Measurements from ENCODE around the gene ADCY2. TPM values are rescaled to one million over a fixed set of nuclear protein-coding genes. Genes with fewer than 3 reads are reported as not detected.

ADCY2 gene
- total and polyA plus RNA-seq, 9 donors, result 4.0 to 22.8 (median 8.3) TPM

- Histone ChIP-seq H3K4me1 (ENCODE audit: insufficient read depth) (no peaks in the 10 kb centered on the region), H3K27ac (no peak overlapping the region), H3K9me3 (no peaks in the 10 kb centered on the region), H3K4me3 (no peak overlapping the region), H3K27me3 (no peaks in the 10 kb centered on the region), H3K36me3 (no peaks in the 10 kb centered on the region)
- intact Hi-C loops (cut with DNase I), result no loop called here
- 86 to 90% (median 88%) methylated on average over 2 of the region's 2 CpGs for WGBS, 3 donors
- no peak for DNase-seq
- no peak for TF ChIP-seq POLR2A (IDR thresholded peaks at IDR 0.05)
- no peak for TF ChIP-seq EP300 (IDR thresholded peaks at IDR 0.05)
- TF ChIP-seq CTCF (IDR thresholded peaks at IDR 0.05), result no peak
Measured at GRCh38 chr5:7577381-7577780, 181.4 kb downstream of the ADCY2 start.

DNA sequence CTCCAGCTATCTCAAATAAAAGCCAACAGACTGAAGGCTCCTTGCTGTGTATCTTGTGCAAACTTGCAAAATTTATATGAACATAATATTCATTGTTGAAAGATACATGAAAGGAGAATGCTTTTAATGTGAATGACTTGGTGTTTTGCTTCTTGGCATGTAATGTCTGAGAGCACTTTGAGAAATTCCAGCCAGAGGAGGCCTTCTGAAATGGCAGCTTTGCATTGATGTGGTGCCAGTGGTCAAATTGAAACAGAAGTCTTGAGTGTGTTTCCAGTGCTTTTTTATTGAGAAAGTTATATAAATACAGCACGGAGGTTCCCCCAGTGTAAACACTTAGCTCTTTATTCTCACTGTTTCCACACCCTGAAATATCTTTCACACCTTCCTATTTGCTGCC lies 182.1 kb downstream of the ADCY2 start:
- no peaks in the 10 kb centered on the region for H3K9me3 ChIP-seq
- TF ChIP-seq EP300 (IDR thresholded peaks at IDR 0.05), result no peak
- no peak for TF ChIP-seq POLR2A (IDR thresholded peaks at IDR 0.05)
- no peak for TF ChIP-seq CTCF (IDR thresholded peaks at IDR 0.05)
- WGBS, 3 donors, result 66 to 88% (median 69%) methylated on average over 1 of the region's 1 CpG
- no peaks in the 10 kb centered on the region for H3K36me3 ChIP-seq
- no peaks in the 10 kb centered on the region for H3K27me3 ChIP-seq
- H3K27ac ChIP-seq, result no peak overlapping the region
- no peak for DNase-seq
- intact Hi-C loops (cut with DNase I), result no loop called here
- no peak overlapping the region for H3K4me3 ChIP-seq
- H3K4me1 ChIP-seq (ENCODE audit: insufficient read depth), result no peaks in the 10 kb centered on the region

- no peak overlapping the region for H3K27ac ChIP-seq
- no peak for TF ChIP-seq CTCF (IDR thresholded peaks at IDR 0.05)
- TF ChIP-seq EP300 (IDR thresholded peaks at IDR 0.05), result no peak
- TF ChIP-seq POLR2A (IDR thresholded peaks at IDR 0.05), result no peak
- 95 to 97% (median 96%) methylated on average over 2 of the region's 2 CpGs for WGBS, 3 donors
- no peaks in the 10 kb centered on the region for H3K27me3 ChIP-seq
- H3K4me3 ChIP-seq, result no peak overlapping the region
- intact Hi-C loops (cut with DNase I), result no loop called here
- H3K4me1 ChIP-seq (ENCODE audit: insufficient read depth), result no peaks in the 10 kb centered on the region
- no peak for DNase-seq
- no peaks in the 10 kb centered on the region for H3K9me3 ChIP-seq
- no peaks in the 10 kb centered on the region for H3K36me3 ChIP-seq
Measured at GRCh38 chr5:7584749-7585148, 188.8 kb downstream of the ADCY2 start.

DNA sequence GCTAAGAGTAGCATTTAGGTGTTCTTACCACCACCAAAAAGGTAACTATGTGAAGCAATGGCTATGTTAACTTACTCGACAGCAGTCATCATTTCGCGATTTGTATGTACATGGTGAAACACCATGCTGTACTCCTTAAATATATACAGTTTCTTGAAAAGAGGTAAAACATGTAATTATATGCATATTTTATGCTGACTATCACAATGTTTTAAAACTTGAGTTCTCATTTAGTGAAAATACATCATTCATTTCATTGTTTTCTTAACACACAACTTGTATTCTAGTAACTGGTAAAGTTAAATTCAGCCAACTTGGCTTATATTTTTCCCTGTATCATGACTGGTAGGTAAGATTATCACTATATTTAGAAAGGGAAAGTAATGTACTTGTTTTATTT lies 189.9 kb downstream of the ADCY2 start:
- Histone ChIP-seq H3K9me3 (no peaks in the 10 kb centered on the region), H3K27me3 (no peaks in the 10 kb centered on the region), H3K27ac (no peak overlapping the region), H3K36me3 (no peaks in the 10 kb centered on the region), H3K4me1 (ENCODE audit: insufficient read depth) (no peaks in the 10 kb centered on the region), H3K4me3 (no peak overlapping the region)
- DNase-seq, result no peak
- TF ChIP-seq CTCF (IDR thresholded peaks at IDR 0.05), result no peak
- TF ChIP-seq POLR2A (IDR thresholded peaks at IDR 0.05), result no peak
- TF ChIP-seq EP300 (IDR thresholded peaks at IDR 0.05), result no peak
- intact Hi-C loops (cut with DNase I), result no loop called here
- WGBS, 3 donors, result 96 to 98% (median 97%) methylated on average over 3 of the region's 3 CpGs

- WGBS, 3 donors, result 76 to 80% (median 79%) methylated on average over 12 of the region's 12 CpGs
- intact Hi-C loops (cut with DNase I), result no loop called here
- Histone ChIP-seq H3K9me3 (no peaks in the 10 kb centered on the region), H3K4me1 (ENCODE audit: insufficient read depth) (no peaks in the 10 kb centered on the region), H3K4me3 (no peak overlapping the region), H3K27ac (no peak overlapping the region), H3K27me3 (no peaks in the 10 kb centered on the region), H3K36me3 (no peaks in the 10 kb centered on the region)
- TF ChIP-seq EP300 (IDR thresholded peaks at IDR 0.05) (no peak), POLR2A (IDR thresholded peaks at IDR 0.05) (no peak), CTCF (IDR thresholded peaks at IDR 0.05) (no peak)
- no peak for DNase-seq
Measured at GRCh38 chr5:7586480-7586879, 190.5 kb downstream of the ADCY2 start.
